Keratinocyte (primary cell): ENCODE results near the gene RIN3. TPM values are rescaled to one million over a fixed set of nuclear protein-coding genes. Genes with fewer than 3 reads are reported as not detected.

Experiments used
- DNase-seq: peaks from one replicate; pipeline ENCODE4 v3.0.0-alpha.2; 2011; ENCODE audit warnings: low read depth, missing footprints, low spot score
- FAIRE-seq: peaks from 2 replicates; lab custom pipeline; 2011; peaks lifted over from hg19 to GRCh38; lab: Jason Lieb, UNC
- H2AFZ ChIP-seq: 2 replicates; pipeline ENCODE4 v1.6.0; 2012; ENCODE audit warnings: low read length, control low read depth, inconsistent platforms; ENCODE audit not compliant: control insufficient read depth
- H3K27ac ChIP-seq: 2 replicates; pipeline ENCODE4 v1.5.1; 2011; ENCODE audit warnings: low read length; ENCODE audit not compliant: control insufficient read depth, insufficient read depth
- H3K27me3 ChIP-seq: 3 replicates; pipeline ENCODE4 v1.6.0; 2011; ENCODE audit warnings: low read length; ENCODE audit not compliant: control insufficient read depth, insufficient read depth; ENCODE audit errors: extremely low read depth
- H3K36me3 ChIP-seq, 2 experiments: 2 replicates in 1 of 2; 3 replicates in 1 of 2; pipeline ENCODE4 v1.5.1; 2011; ENCODE audit warnings: low read length in 2 of 2, mild to moderate bottlenecking in 1 of 2; ENCODE audit not compliant: control insufficient read depth in 2 of 2, insufficient read depth in 2 of 2; ENCODE audit errors: extremely low read depth in 1 of 2
- H3K4me1 ChIP-seq: 3 replicates; pipeline ENCODE4 v1.5.1; 2011; ENCODE audit warnings: low read length; ENCODE audit not compliant: control insufficient read depth, insufficient read depth; ENCODE audit errors: extremely low read depth
- H3K4me2 ChIP-seq: 3 replicates; pipeline ENCODE4 v1.6.0; 2011; ENCODE audit warnings: low read depth, low read length; ENCODE audit not compliant: control insufficient read depth, insufficient read depth; ENCODE audit errors: extremely low read depth
- H3K4me3 ChIP-seq, 3 experiments: fragments of 200-600 bp in 1 of 3; sonication (generic) in 1 of 3; 2 replicates in 2 of 3; 3 replicates in 1 of 3; pipeline ENCODE4 v1.5.1; 2011 to 2016; ENCODE audit warnings: low read length in 3 of 3, mild to moderate bottlenecking in 3 of 3, control low read depth in 2 of 3, inconsistent platforms in 1 of 3, low read depth in 1 of 3, mixed read lengths in 1 of 3, mixed run types in 1 of 3, moderate library complexity in 1 of 3; ENCODE audit not compliant: control insufficient read depth in 2 of 3, insufficient read depth in 2 of 3; ENCODE audit errors: extremely low read depth in 1 of 3
- H3K79me2 ChIP-seq: 2 replicates; pipeline ENCODE4 v1.6.0; 2012; ENCODE audit warnings: low read length; ENCODE audit not compliant: control insufficient read depth, insufficient read depth
- H3K9ac ChIP-seq: 3 replicates; pipeline ENCODE4 v1.6.0; 2011; ENCODE audit warnings: low read length; ENCODE audit not compliant: control insufficient read depth, insufficient read depth; ENCODE audit errors: extremely low read depth
- H3K9me1 ChIP-seq: 3 replicates; pipeline ENCODE4 v1.6.0; 2011; ENCODE audit warnings: low read length; ENCODE audit not compliant: control insufficient read depth, insufficient read depth; ENCODE audit errors: extremely low read depth
- H3K9me3 ChIP-seq: 2 replicates; pipeline ENCODE4 v1.5.1; 2012; ENCODE audit warnings: low read depth, low read length; ENCODE audit not compliant: control insufficient read depth
- H4K20me1 ChIP-seq: 3 replicates; pipeline ENCODE4 v1.6.0; 2011; ENCODE audit warnings: low read length; ENCODE audit not compliant: control insufficient read depth, insufficient read depth; ENCODE audit errors: extremely low read depth
- EZH2 ChIP-seq: IDR thresholded peaks from one replicate; pipeline ENCODE4 v1.6.1; 2012; ENCODE audit warnings: inconsistent platforms, mild to moderate bottlenecking, low read length, moderate library complexity
- dilution Hi-C: fragments of 300-500 bp; cut with MboI; formaldehyde crosslinking; loops from one replicate; pipeline ENCODE4 v1.7.0; 2020; ENCODE audit warnings: low sequenced_read_pairs; ENCODE audit not compliant: extremely low pct_ligation_motif_present
- polyA plus RNA-seq, 5 experiments: library from polyadenylated mRNA; depleted of rRNA in 3 of 5; stranded (reverse) in 3 of 5; stranded (forward) in 1 of 5; unstranded in 1 of 5; fragments of >200 nt; gene quantifications; 1 replicate in 1 of 5; 2 replicates in 3 of 5; 3 replicates in 1 of 5; pipeline versions ENCODE4 v1.2.1 to v1.2.3, GENCODE V29; 2011 to 2012; ENCODE audit warnings: missing spikeins in 2 of 5, low read depth in 1 of 5, low replicate concordance in 1 of 5
- TF ChIP-seq, protein P1 (sequence below), 3 experiments: IDR thresholded peaks in 1 of 3; conservative IDR thresholded peaks in 1 of 3; optimal IDR thresholded peaks in 1 of 3; 2 replicates in 2 of 3; 3 replicates in 1 of 3; pipeline versions ENCODE3 to v1.5.1; 2011; ENCODE audit warnings: low read length in 3 of 3, mild to moderate bottlenecking in 3 of 3, moderate library complexity in 2 of 3, control low read depth in 1 of 3, inconsistent platforms in 1 of 3; ENCODE audit not compliant: insufficient read depth in 2 of 3; ENCODE audit errors: extremely low read depth in 1 of 3

Gene RIN3
- polyA plus RNA-seq, 1 donor (not counting 4 experiments of a cell fraction or from before 2014, with no cell fraction given): 1.2 TPM

DNA sequence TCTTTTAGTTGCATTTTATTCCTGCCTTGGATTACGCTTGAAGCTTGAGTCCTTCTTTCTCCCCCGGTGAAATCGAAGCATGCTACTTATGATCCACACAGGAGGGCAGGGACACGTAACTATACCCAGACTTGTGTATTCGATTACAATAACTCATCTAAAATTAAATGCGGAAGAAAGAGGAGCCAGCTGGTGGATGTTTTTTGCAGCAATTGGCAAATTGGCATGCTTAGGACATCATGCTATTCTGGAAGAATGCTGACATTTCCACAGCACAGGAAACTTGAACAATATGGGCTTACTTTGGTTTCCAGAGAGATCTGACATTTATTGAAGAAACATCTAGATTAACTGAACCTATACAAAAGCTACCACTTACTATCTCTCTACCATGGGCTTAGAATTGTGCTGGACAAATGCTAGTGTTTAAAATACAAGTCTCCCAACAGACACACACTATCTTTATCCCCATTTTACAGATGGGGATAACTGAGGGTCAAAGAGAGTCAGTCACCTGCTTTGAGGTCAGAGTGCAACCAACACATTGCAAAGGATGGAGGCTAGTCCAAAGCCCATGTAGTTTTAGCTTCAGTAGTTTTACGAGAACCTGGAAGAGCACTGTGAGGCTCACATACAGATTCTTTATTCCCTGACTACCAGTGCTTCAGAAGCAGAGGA is 198.5 kb downstream of the RIN3 start:
- dilution Hi-C loops: no loop called here

DNA sequence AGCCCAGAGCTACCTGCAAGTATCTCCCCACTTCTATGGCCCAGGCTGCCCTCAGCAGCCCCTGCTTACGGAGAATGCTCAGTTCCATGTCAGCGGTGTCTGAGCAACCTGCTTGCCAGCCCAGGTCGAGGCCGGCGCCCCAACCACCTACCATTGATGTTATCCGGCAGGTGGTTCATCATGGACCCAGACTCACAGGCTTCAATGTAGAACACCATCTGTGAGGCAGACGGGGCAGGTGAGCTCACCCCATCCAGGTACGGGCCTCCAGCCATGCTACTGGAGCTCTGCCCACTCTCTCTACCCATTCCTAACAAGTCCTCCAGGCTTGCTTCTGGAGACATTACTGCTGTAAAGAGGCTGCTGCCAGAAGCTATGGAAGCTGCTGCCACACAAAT is 199.1 kb downstream of the RIN3 start:
- H3K4me1 ChIP-seq: peaks cover 6% of the 10 kb centered on the region
- no peak overlapping the region for H3K27ac ChIP-seq
- no peak overlapping the region for H3K9ac ChIP-seq
- no peak overlapping the region for H3K4me2 ChIP-seq
- H3K9me1 ChIP-seq: no peaks in the 10 kb centered on the region
- no peak overlapping the region for H2AFZ ChIP-seq
- H3K36me3 ChIP-seq: no peaks in the 10 kb centered on the region
- FAIRE-seq: no peak
- H3K79me2 ChIP-seq: no peaks in the 10 kb centered on the region
- H3K9me3 ChIP-seq: no peaks in the 10 kb centered on the region
- H4K20me1 ChIP-seq: no peaks in the 10 kb centered on the region
- dilution Hi-C loops: no loop called here
- DNase-seq: no peak
- H3K4me3 ChIP-seq: no peak overlapping the region
- TF ChIP-seq, protein P1, sequence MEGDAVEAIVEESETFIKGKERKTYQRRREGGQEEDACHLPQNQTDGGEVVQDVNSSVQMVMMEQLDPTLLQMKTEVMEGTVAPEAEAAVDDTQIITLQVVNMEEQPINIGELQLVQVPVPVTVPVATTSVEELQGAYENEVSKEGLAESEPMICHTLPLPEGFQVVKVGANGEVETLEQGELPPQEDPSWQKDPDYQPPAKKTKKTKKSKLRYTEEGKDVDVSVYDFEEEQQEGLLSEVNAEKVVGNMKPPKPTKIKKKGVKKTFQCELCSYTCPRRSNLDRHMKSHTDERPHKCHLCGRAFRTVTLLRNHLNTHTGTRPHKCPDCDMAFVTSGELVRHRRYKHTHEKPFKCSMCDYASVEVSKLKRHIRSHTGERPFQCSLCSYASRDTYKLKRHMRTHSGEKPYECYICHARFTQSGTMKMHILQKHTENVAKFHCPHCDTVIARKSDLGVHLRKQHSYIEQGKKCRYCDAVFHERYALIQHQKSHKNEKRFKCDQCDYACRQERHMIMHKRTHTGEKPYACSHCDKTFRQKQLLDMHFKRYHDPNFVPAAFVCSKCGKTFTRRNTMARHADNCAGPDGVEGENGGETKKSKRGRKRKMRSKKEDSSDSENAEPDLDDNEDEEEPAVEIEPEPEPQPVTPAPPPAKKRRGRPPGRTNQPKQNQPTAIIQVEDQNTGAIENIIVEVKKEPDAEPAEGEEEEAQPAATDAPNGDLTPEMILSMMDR (optimal IDR thresholded peaks at IDR 0.05 in 1 of 3, IDR thresholded peaks at IDR 0.05 in 1 of 3, conservative IDR thresholded peaks at IDR 0.05 in 1 of 3; ENCODE audit: extremely low read depth in 1 of 3, insufficient read depth in 2 of 3, low read length in 3 of 3): no peak
- no peak for TF ChIP-seq EZH2
- no peaks in the 10 kb centered on the region for H3K27me3 ChIP-seq

More for the DNA sequence above, 198.5 kb downstream of the RIN3 start:
- H3K9me1 ChIP-seq: no peaks in the 10 kb centered on the region
- no peak overlapping the region for H3K27ac ChIP-seq
- no peaks in the 10 kb centered on the region for H3K27me3 ChIP-seq
- H3K4me2 ChIP-seq: no peak overlapping the region
- no peak overlapping the region for H2AFZ ChIP-seq
- H4K20me1 ChIP-seq: no peaks in the 10 kb centered on the region
- no peak overlapping the region for H3K9ac ChIP-seq
- peaks cover 6% of the 10 kb centered on the region for H3K4me1 ChIP-seq
- FAIRE-seq (no peak), DNase-seq (no peak)
- H3K79me2 ChIP-seq: no peaks in the 10 kb centered on the region
- TF ChIP-seq EZH2: no peak
- TF ChIP-seq, protein P1 (optimal IDR thresholded peaks at IDR 0.05 in 1 of 3, IDR thresholded peaks at IDR 0.05 in 1 of 3, conservative IDR thresholded peaks at IDR 0.05 in 1 of 3; ENCODE audit: extremely low read depth in 1 of 3, insufficient read depth in 2 of 3, low read length in 3 of 3): no peak
- peaks cover 0 to 1% of the 10 kb centered on the region in 2 experiments for H3K36me3 ChIP-seq
- no peaks in the 10 kb centered on the region for H3K9me3 ChIP-seq
- no peak overlapping the region for H3K4me3 ChIP-seq
